ENCODE measurements around the gene RIPK4. TPM values are rescaled to one million over a fixed set of nuclear protein-coding genes. Genes with fewer than 3 reads are reported as not detected.

The RIPK4 gene
- total and polyA plus RNA-seq, 8 donors, result 8.7 to 37.6 (median 21.2) TPM

DNA sequence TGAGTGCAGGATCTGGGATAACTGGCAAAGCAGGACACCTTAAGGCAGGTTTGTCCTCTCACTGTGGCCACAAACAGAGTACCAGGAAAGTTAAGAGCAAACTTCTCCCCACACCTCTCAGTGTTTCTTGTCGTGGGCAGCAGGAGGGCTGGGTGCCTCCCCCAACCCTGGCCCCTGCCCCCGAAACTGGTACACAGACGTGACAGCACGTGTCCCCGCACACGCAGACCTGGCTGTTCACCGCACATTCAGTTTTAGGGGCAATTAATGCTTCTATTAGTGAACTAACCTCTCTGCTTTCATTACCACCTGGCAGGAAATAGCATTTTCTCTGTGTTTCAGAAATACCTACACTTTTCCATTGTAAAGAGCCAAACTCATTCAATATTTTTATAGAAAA lies 32.9 kb upstream of the RIPK4 start:
- Histone ChIP-seq H3K27ac (no peak overlapping the region), H3K27me3 (no peaks in the 10 kb centered on the region), H3K4me1 (peaks cover 7 to 16% (median 12%) of the 10 kb centered on the region in 4 donors), H3K4me3 (no peak overlapping the region), H3K36me3 (peaks cover 11 to 59% (median 52%) of the 10 kb centered on the region in 4 donors), H3K9me3 (no peaks in the 10 kb centered on the region)
- intact Hi-C loops (cut with DNase I; ENCODE audit: low total_unique reads), result no loop called here
- DNase-seq, result no peak
- 93 to 99% (median 95%) methylated on average over 7 of the region's 7 CpGs for WGBS, 5 donors
- TF ChIP-seq POLR2AphosphoS5 (IDR thresholded peaks at IDR 0.05) (no peak), EP300 (IDR thresholded peaks at IDR 0.05) (no peak), CTCF (IDR thresholded peaks at IDR 0.05) (no peak)

GRCh38 chr21:41798326-41798725 lies 31.5 kb upstream of the RIPK4 start:
- intact Hi-C loops (cut with DNase I; ENCODE audit: low total_unique reads), result no loop called here
- WGBS, 5 donors, result 86 to 96% (median 95%) methylated on average over 19 to 20 of the region's 20 CpGs
- Histone ChIP-seq H3K27me3 (no peaks in the 10 kb centered on the region), H3K27ac (no peak overlapping the region), H3K4me3 (no peak overlapping the region), H3K4me1 (peaks cover 4 to 13% (median 8%) of the 10 kb centered on the region in 4 donors), H3K36me3 (peaks cover 11 to 49% (median 47%) of the 10 kb centered on the region in 4 donors), H3K9me3 (peaks cover 0 to 1% (median 0%) of the 10 kb centered on the region in 4 donors)
- DNase-seq, result no peak
- TF ChIP-seq EP300 (IDR thresholded peaks at IDR 0.05) (no peak), POLR2A (IDR thresholded peaks at IDR 0.05) (no peak), CTCF (IDR thresholded peaks at IDR 0.05) (no peak), POLR2AphosphoS5 (IDR thresholded peaks at IDR 0.05) (no peak)

- 94 to 96% (median 95%) methylated on average over 13 to 14 of the region's 14 CpGs for WGBS, 5 donors
- Histone ChIP-seq H3K36me3 (peaks cover 11 to 37% (median 31%) of the 10 kb centered on the region in 4 donors), H3K27me3 (no peaks in the 10 kb centered on the region), H3K4me1 (no peaks in the 10 kb centered on the region), H3K9me3 (peaks cover 0 to 16% (median 13%) of the 10 kb centered on the region in 4 donors), H3K4me3 (no peak overlapping the region), H3K27ac (no peak overlapping the region)
- DNase-seq, result no peak
- intact Hi-C loops (cut with DNase I; ENCODE audit: low total_unique reads), result no loop called here
- TF ChIP-seq POLR2A (IDR thresholded peaks at IDR 0.05), result no peak
- TF ChIP-seq POLR2AphosphoS5 (IDR thresholded peaks at IDR 0.05), result no peak
- TF ChIP-seq EP300 (IDR thresholded peaks at IDR 0.05), result no peak
- TF ChIP-seq CTCF (IDR thresholded peaks at IDR 0.05), result no peak
These were observed 29.7 kb upstream of the RIPK4 start for GRCh38 chr21:41796476-41797080.

- no peak overlapping the region for H3K27ac ChIP-seq
- intact Hi-C loops (cut with DNase I; ENCODE audit: low total_unique reads), result no loop called here
- peaks cover 0 to 16% (median 13%) of the 10 kb centered on the region in 4 donors for H3K9me3 ChIP-seq
- 33 to 56% (median 53%) methylated on average over 3 of the region's 3 CpGs for WGBS, 5 donors
- no peak for TF ChIP-seq POLR2AphosphoS5 (IDR thresholded peaks at IDR 0.05)
- no peak for TF ChIP-seq CTCF (IDR thresholded peaks at IDR 0.05)
- TF ChIP-seq EP300 (IDR thresholded peaks at IDR 0.05), result no peak
- TF ChIP-seq POLR2A (IDR thresholded peaks at IDR 0.05), result no peak
- no peaks in the 10 kb centered on the region for H3K27me3 ChIP-seq
- DNase-seq, result no peak
- no peak overlapping the region for H3K4me3 ChIP-seq
- no peaks in the 10 kb centered on the region for H3K4me1 ChIP-seq
- H3K36me3 ChIP-seq, result peaks cover 4 to 28% (median 23%) of the 10 kb centered on the region in 4 donors
These were observed 28.9 kb upstream of the RIPK4 start for GRCh38 chr21:41795726-41796125.
